GM10266 (cell line): ENCODE measurements around the gene GARIN1A.

ENCODE experiments used
- DNase-seq: peaks from one replicate; pipeline ENCODE4 v3.0.0; 2012; ENCODE audit errors: extremely low spot score
- TF ChIP-seq, protein P1 (sequence below): IDR thresholded peaks from 2 replicates; pipeline ENCODE4 v1.5.1; 2012; ENCODE audit warnings: mild to moderate bottlenecking, low read depth; ENCODE audit not compliant: control insufficient read depth, insufficient read depth; ENCODE audit errors: missing control alignments

GARIN1A gene

GRCh38 chr7:128714701-128715495 is 42.8 kb downstream of the GARIN1A start:
- DNase-seq, result no peak
- TF ChIP-seq, protein P1, sequence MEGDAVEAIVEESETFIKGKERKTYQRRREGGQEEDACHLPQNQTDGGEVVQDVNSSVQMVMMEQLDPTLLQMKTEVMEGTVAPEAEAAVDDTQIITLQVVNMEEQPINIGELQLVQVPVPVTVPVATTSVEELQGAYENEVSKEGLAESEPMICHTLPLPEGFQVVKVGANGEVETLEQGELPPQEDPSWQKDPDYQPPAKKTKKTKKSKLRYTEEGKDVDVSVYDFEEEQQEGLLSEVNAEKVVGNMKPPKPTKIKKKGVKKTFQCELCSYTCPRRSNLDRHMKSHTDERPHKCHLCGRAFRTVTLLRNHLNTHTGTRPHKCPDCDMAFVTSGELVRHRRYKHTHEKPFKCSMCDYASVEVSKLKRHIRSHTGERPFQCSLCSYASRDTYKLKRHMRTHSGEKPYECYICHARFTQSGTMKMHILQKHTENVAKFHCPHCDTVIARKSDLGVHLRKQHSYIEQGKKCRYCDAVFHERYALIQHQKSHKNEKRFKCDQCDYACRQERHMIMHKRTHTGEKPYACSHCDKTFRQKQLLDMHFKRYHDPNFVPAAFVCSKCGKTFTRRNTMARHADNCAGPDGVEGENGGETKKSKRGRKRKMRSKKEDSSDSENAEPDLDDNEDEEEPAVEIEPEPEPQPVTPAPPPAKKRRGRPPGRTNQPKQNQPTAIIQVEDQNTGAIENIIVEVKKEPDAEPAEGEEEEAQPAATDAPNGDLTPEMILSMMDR, result no peak

DNA sequence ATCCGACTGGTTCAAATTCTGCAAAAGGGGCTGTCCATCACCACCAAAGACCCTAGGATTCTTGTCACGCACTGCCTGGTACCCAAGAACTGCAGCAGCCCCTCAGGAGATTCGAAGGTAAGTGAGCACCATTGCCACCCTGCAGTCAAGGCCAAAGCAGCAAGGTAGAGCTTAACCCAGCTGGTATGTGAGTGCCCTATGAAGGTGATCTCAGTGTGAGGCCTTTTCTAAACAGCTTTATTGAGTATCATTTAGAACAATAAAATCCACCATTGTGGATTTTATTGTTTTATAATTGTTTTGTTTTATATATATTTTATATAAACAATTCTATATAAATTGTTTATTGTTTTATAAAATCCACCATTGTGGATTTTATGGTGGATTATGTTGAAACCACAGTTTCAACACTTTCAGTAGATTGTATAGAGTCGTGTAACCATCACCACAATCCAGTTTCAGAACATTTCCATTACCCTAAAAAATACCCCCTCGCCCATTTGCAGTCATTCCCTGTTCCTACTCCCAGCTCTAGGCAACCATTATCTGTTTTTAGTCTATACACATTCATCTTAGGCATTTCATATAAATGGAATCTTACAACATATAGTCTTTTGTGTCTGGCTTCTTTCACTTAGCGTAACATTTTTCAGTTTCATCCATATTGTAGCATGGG is 47.0 kb downstream of the GARIN1A start:
- DNase-seq, result no peak
- TF ChIP-seq, protein P1, result no peak

GRCh38 chr7:128721376-128721775 is 49.3 kb downstream of the GARIN1A start:
- TF ChIP-seq, protein P1, result no peak
- no peak for DNase-seq
